ENCODE measurements around the gene SYT4. TPM values are rescaled to one million over a fixed set of nuclear protein-coding genes. Genes with fewer than 3 reads are reported as not detected.
"Not testable (repeated sequence)": the region's sequence is repeated elsewhere in the genome, so short reads cannot be mapped to it uniquely, and the experiment has no call there.

Gene SYT4
- total RNA-seq: 6.2 TPM
- polyA plus RNA-seq: 2.0 TPM

GRCh38 chr18:43277164-43277600 is at the start of gene SYT4:
Gene SYT4 (minus strand): TSS chr18:43277490. CDS start chr18:43277281, 209 bp downstream.
- WGBS: 1% methylated on average over 20 of the region's 20 CpGs
- H3K4me1 ChIP-seq (ENCODE audit: insufficient read depth): no peaks in the 10 kb centered on the region
- peak; percentile 53 for DNase-seq (ENCODE audit: extremely low spot score)

GRCh38 chr18:43322132-43322531 is 44.8 kb upstream of the SYT4 start:
- no peaks in the 10 kb centered on the region for H3K4me1 ChIP-seq (ENCODE audit: insufficient read depth)
- DNase-seq (ENCODE audit: extremely low spot score): no peak
- 81% methylated on average over 1 of the region's 1 CpG for WGBS
- no peaks in the 10 kb centered on the region for H3K36me3 ChIP-seq (ENCODE audit: insufficient read depth)
- H3K27ac ChIP-seq (ENCODE audit: low read depth): no peak overlapping the region
- no peak overlapping the region for H3K4me3 ChIP-seq (ENCODE audit: low read depth, low read length)

More at GRCh38 chr18:43277164-43277600, at the start of gene SYT4:
- no peak within 1 kb of the TSS for H3K27ac ChIP-seq (ENCODE audit: low read depth)
- no peak within 1 kb of the TSS for H3K4me3 ChIP-seq (ENCODE audit: low read depth, low read length)
- no peaks in the 10 kb centered on the region for H3K36me3 ChIP-seq (ENCODE audit: insufficient read depth)

GRCh38 chr18:43314941-43315340 is 37.7 kb upstream of the SYT4 start:
- DNase-seq (ENCODE audit: extremely low spot score): no peak
- no peak overlapping the region for H3K4me3 ChIP-seq (ENCODE audit: low read depth, low read length)
- no peaks in the 10 kb centered on the region for H3K36me3 ChIP-seq (ENCODE audit: insufficient read depth)
- no peaks in the 10 kb centered on the region for H3K4me1 ChIP-seq (ENCODE audit: insufficient read depth)
- H3K27ac ChIP-seq (ENCODE audit: low read depth): no peak overlapping the region
- 72% methylated on average over 3 of the region's 3 CpGs for WGBS

GRCh38 chr18:43312891-43313290 is 35.6 kb upstream of the SYT4 start:
- no peak for DNase-seq (ENCODE audit: extremely low spot score)
- Histone ChIP-seq H3K27ac (ENCODE audit: low read depth) (no peak overlapping the region), H3K4me1 (ENCODE audit: insufficient read depth) (no peaks in the 10 kb centered on the region), H3K4me3 (ENCODE audit: low read depth, low read length) (no peak overlapping the region), H3K36me3 (ENCODE audit: insufficient read depth) (no peaks in the 10 kb centered on the region)
- 74% methylated on average over 1 of the region's 1 CpG for WGBS

GRCh38 chr18:43310239-43310638 is 32.9 kb upstream of the SYT4 start:
- Histone ChIP-seq H3K27ac (ENCODE audit: low read depth) (no peak overlapping the region), H3K4me3 (ENCODE audit: low read depth, low read length) (no peak overlapping the region), H3K4me1 (ENCODE audit: insufficient read depth) (no peaks in the 10 kb centered on the region), H3K36me3 (ENCODE audit: insufficient read depth) (no peaks in the 10 kb centered on the region)
- no peak for DNase-seq (ENCODE audit: extremely low spot score)
- WGBS: 63% methylated on average over 1 of the region's 1 CpG

GRCh38 chr18:43303376-43303775 is 26.1 kb upstream of the SYT4 start:
- Histone ChIP-seq H3K4me1 (ENCODE audit: insufficient read depth) (no peaks in the 10 kb centered on the region), H3K4me3 (ENCODE audit: low read depth, low read length) (no peak overlapping the region), H3K36me3 (ENCODE audit: insufficient read depth) (no peaks in the 10 kb centered on the region), H3K27ac (ENCODE audit: low read depth) (no peak overlapping the region)
- WGBS: 72% methylated on average over 2 of the region's 2 CpGs
- no peak for DNase-seq (ENCODE audit: extremely low spot score)

- H3K36me3 ChIP-seq (ENCODE audit: insufficient read depth); H3K27ac ChIP-seq (ENCODE audit: low read depth); H3K4me3 ChIP-seq (ENCODE audit: low read depth, low read length); DNase-seq (ENCODE audit: extremely low spot score); H3K4me1 ChIP-seq (ENCODE audit: insufficient read depth): not testable (repeated sequence)
- 83% methylated on average over 11 of the region's 11 CpGs for WGBS
Observed at GRCh38 chr18:43286187-43286586, 8.9 kb upstream of the SYT4 start.

- 93% methylated on average over 16 of the region's 16 CpGs for WGBS
Observed at GRCh38 chr18:43283299-43283698, 6.0 kb upstream of the SYT4 start.

GRCh38 chr18:43279015-43279744 is 1.9 kb upstream of the SYT4 start:
- Histone ChIP-seq H3K4me3 (ENCODE audit: low read depth, low read length) (no peak overlapping the region), H3K4me1 (ENCODE audit: insufficient read depth) (no peaks in the 10 kb centered on the region), H3K27ac (ENCODE audit: low read depth) (no peak overlapping the region), H3K36me3 (ENCODE audit: insufficient read depth) (no peaks in the 10 kb centered on the region)
- DNase-seq (ENCODE audit: extremely low spot score): peak; percentile 47
- WGBS: 5% methylated on average over 6 of the region's 6 CpGs

More at GRCh38 chr18:43283299-43283698, 6.0 kb upstream of the SYT4 start:
- Histone ChIP-seq H3K4me1 (ENCODE audit: insufficient read depth) (no peaks in the 10 kb centered on the region), H3K4me3 (ENCODE audit: low read depth, low read length) (no peak overlapping the region), H3K36me3 (ENCODE audit: insufficient read depth) (no peaks in the 10 kb centered on the region), H3K27ac (ENCODE audit: low read depth) (no peak overlapping the region)
- no peak for DNase-seq (ENCODE audit: extremely low spot score)

- Histone ChIP-seq H3K27ac (ENCODE audit: low read depth) (no peak overlapping the region), H3K4me3 (ENCODE audit: low read depth, low read length) (no peak overlapping the region), H3K36me3 (ENCODE audit: insufficient read depth) (no peaks in the 10 kb centered on the region), H3K4me1 (ENCODE audit: insufficient read depth) (no peaks in the 10 kb centered on the region)
- no peak for DNase-seq (ENCODE audit: extremely low spot score)
Observed at GRCh38 chr18:43278355-43278754, 1.1 kb upstream of the SYT4 start.

- no peak overlapping the region for H3K4me3 ChIP-seq (ENCODE audit: low read depth, low read length)
- WGBS: 76% methylated on average over 3 of the region's 3 CpGs
- no peaks in the 10 kb centered on the region for H3K36me3 ChIP-seq (ENCODE audit: insufficient read depth)
- no peak for DNase-seq (ENCODE audit: extremely low spot score)
- no peaks in the 10 kb centered on the region for H3K4me1 ChIP-seq (ENCODE audit: insufficient read depth)
- H3K27ac ChIP-seq (ENCODE audit: low read depth): no peak overlapping the region
Observed at GRCh38 chr18:43276491-43276890, 799 bp downstream of the SYT4 start.

- WGBS: 28% methylated on average over 1 of the region's 1 CpG
- DNase-seq (ENCODE audit: extremely low spot score): no peak
- H3K36me3 ChIP-seq (ENCODE audit: insufficient read depth): no peaks in the 10 kb centered on the region
- H3K4me3 ChIP-seq (ENCODE audit: low read depth, low read length): no peak overlapping the region
- no peaks in the 10 kb centered on the region for H3K4me1 ChIP-seq (ENCODE audit: insufficient read depth)
- no peak overlapping the region for H3K27ac ChIP-seq (ENCODE audit: low read depth)
Observed at GRCh38 chr18:43275546-43275945, 1.7 kb downstream of the SYT4 start.

- no peak overlapping the region for H3K27ac ChIP-seq (ENCODE audit: low read depth)
- H3K4me3 ChIP-seq (ENCODE audit: low read depth, low read length): no peak overlapping the region
- H3K4me1 ChIP-seq (ENCODE audit: insufficient read depth): no peaks in the 10 kb centered on the region
- DNase-seq (ENCODE audit: extremely low spot score): no peak
- H3K36me3 ChIP-seq (ENCODE audit: insufficient read depth): no peaks in the 10 kb centered on the region
- WGBS: 67% methylated on average over 1 of the region's 1 CpG
Observed at GRCh38 chr18:43274526-43274925, 2.8 kb downstream of the SYT4 start.

GRCh38 chr18:43271593-43272432 is 5.5 kb downstream of the SYT4 start:
- Histone ChIP-seq H3K4me3 (ENCODE audit: low read depth, low read length) (no peak overlapping the region), H3K36me3 (ENCODE audit: insufficient read depth) (no peaks in the 10 kb centered on the region), H3K4me1 (ENCODE audit: insufficient read depth) (no peaks in the 10 kb centered on the region), H3K27ac (ENCODE audit: low read depth) (no peak overlapping the region)
- 30% methylated on average over 6 of the region's 6 CpGs for WGBS
- DNase-seq (ENCODE audit: extremely low spot score): no peak
